GM18511 (cell line): Measurements from ENCODE around the gene IL11.
A peak's percentile ranks its signal among the peaks of the same experiment; 100 is the strongest.

Experiments used
- ATAC-seq: cut with Tn5 transposase; IDR thresholded peaks from one replicate; pipeline ENCODE4 v1.9.1; 2021; ENCODE audit warnings: mild to moderate bottlenecking, moderate library complexity; ENCODE audit not compliant: unreplicated experiment

The IL11 gene

DNA sequence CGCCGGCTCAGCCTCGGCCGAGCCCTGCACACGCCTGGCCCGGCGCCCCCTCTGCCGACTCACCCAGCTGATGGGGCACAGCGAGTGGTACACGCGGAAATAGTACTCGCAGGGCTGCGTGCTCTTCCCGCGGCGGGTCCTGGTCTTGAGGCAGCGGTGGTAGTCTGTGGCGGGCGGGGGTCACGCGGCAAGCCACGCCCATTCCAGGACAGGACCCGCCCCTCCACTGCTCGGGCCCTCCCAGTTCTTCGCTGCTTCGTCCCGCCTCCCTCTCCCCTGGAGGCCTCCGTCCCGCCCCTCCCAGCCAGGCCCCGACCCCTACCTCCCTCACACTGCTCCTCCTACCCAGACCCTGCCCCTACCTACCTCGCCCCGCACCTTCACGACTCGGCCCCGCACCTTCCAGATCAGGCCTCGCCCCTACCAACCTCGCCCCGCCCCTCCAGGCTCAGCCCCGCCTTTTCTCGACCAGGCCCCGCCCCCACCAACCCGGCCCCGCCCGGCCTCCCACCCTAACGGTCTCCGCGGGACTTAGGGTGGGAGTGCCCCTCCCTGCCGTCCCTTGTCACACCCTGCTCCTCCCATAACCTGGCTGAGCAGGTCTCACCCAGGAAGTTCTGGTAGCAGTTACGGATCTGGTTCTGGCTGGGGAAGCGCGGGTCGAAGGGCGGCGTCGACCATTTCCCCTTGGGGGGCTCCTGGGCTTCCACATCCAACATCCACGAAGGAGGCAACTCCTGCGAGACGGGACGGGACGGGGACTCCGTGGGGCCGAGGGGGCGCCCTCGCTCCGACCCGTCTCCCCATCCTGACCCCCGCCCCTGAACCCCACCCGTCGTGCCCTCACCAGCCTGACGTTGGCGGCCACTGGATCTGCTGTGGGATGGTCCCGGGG, 16.2 kb downstream of the IL11 start:
- no peak for ATAC-seq

DNA sequence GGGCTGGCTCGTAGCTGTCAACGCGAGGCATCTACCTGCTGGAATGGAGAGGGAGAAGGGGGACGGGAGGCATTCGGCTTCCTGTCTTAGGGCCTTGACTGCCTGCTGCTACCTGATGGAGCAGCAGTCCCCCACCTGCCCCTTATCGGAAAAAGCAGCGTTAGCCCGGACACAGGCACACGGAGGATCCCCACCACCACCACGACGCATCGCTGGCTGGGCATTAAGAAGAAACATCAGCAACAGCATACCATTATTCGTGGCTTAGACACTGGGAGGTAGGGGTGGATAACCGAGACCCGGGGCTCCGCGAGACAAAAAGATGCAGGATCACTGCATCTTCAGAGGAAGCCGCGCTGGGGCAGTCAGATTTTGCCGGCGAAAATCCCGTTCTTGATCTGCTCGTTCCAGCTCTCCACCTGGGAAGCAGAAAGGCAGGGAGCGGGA, 16.9 kb downstream of the IL11 start:
- ATAC-seq = no peak

DNA sequence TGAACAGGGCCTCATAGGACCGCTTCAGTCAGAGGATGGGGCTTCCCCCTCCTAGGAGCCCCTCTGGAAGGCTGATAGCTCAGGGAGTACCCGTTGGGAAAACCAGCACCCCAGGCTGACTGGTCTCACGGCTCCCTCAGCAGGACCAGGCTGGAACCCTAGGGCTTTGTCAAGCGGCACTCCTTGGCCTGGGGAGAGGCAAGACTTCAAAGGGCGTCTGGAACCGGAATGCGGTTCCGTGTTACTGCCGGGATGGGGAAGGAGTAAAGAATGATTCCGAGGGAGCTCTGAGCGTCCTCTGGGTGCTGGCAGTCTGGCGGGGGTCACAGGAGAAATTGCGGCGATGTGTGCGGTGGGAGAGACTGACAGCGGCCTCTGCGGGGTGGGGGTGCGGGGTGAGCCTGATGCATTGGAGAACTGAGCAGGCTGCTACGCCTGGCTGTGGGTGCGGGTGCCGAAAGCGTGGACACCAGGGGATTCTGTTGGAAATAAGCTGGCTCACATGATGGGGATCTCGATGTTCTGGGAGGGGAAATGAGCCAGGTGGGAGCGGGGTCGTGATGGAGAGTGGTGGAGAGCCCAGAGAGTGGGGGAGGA, 17.6 kb downstream of the IL11 start:
- no peak for ATAC-seq

DNA sequence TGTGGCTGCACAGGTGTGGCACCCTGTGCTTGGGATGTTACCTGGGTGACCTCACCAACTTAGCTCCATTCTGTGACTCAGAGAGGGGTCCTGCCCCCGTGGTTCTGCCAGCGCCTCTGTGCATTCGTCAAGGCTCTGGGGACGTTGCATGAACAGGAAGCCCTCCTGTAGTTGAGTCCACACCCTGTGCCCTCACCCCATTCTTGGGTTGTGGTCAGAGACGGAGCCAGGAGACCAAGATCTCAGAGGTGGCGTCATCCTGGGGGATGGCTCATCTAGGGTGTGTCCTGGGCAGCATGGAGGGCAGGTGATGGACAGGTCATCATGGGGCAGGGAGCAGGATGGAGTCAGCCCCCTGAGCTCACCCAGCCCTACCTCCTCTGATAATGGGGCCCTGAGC, 18.2 kb downstream of the IL11 start:
- no peak for ATAC-seq

DNA sequence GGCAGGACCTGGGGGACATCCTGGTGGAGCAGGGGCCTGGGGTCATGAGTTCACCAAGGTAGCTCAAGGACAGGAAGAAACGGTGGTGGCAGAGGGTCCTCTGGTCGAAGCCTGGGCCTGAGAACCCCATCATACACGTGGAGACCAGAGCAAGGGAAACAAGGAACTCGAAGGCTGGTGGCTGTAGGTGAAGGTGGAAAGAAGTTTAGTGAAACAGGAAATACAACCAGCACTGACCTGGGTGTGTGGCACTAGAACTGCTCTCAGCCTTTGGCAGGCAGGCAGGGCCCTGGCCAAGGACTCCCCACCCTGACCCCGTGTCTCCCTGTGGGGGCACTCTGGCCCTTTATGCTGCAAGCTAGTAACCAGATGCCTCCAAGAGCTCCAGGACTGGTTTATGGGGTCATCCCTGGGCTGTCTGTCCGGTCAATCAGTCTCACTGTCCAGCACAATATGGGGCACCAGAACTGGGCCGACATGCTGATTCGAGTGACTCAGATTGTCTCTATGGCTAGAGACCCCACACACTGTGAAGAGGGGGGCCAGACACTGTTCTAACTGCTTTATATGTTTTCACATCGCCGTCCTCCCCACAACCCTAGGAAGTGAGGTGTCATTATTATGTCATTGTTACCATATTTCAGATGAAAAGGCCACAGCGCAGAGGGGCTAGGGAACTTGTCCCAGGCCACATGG, 19.5 kb downstream of the IL11 start:
- ATAC-seq = no peak

DNA sequence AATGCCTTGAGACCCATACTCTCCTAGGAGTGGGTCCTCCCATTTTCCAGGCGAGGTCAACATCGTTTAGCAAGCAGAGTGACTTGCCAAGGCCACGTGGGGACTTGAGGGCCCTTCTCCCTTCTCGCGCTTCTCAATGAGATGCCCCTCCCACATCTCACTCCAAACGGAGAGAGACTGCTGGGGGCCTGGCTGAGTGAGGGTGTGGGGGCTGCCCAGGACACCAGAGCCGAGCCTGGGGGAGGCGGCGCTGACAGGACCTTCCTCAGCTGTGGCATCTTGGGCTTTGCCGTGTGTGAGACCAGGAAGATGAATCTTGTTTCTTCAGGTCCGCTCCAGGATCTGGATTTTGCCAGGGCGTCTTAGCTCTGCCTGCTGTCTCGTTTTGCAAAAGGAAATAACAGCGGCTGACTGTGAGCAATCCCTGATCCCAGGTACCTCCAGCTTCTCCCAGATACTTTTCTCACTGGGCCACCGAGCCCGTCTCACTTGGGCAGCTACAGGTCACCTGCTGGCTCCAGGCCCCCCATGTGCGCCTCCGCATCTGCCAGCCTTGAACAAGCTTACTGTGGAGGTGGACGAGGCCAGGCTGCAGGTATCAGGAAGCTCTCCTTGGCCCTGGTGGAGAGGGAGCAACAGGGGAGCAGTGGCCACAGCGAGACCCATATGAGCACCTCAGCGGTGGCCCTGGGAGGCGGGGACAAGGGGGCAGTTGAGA, 21.8 kb downstream of the IL11 start:
- ATAC-seq = no peak

DNA sequence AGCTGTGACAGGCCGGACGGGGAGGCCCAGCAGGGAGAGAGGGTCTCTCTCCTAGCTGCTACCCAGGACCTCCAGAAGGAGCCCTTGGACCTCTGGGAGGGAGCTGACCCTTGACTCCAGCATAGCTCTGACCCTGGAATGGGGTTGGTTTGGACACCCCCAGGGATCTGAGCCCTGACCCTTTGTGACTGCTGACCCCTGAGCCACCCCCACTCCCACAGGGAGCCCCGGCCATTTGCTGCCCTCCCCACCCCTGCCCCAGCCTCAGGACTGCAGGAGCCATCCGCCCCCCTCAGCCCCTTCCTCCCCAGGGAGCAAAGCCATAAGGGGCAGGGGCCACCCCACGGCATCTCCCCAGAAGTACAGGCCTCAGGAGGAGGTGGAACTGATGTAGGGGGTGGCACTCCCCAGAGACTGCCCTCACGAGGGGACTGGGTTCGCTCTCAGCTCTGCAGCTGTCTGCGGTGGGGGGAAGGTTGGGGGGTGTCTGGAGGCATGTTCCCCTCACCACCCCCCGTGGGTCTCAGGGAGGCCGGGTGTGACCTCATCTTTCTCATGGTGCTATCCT, 22.7 kb downstream of the IL11 start:
- ATAC-seq = no peak

DNA sequence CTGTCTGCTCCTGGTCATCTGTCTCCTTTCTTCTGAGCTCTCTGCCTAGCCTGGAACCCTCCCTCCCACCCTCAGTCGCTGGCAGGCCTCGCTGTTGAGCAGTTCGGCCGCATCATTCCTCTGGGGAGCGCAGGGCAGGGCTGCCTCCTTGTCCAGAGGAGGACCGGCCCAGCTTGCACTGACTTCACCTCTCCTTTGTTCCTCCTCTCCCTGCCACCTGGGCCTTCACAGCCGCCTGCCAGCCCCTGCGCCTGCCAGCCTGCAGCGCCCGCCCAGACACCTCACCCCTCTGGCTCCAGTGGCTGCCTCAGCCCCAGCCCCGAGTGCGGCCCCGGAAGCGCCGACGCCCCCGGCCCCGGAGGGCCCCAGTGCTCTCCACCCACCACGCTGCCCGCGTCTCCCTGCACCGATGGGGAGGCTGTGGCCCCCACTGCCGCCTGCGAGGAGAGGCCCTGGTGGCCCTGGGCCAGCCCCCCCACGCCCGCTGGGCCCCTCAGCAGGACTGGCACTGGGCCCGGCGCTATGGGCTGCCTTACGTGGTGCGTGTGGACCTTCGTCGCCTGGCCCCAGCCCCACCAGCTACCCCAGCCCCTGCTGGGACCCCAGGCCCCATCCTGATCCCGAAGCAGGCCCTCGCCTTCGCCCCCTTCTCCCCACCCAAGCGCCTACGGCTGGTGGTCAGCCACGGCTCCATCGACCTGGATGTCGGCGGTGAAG, 23.4 kb downstream of the IL11 start:
- ATAC-seq = no peak

DNA sequence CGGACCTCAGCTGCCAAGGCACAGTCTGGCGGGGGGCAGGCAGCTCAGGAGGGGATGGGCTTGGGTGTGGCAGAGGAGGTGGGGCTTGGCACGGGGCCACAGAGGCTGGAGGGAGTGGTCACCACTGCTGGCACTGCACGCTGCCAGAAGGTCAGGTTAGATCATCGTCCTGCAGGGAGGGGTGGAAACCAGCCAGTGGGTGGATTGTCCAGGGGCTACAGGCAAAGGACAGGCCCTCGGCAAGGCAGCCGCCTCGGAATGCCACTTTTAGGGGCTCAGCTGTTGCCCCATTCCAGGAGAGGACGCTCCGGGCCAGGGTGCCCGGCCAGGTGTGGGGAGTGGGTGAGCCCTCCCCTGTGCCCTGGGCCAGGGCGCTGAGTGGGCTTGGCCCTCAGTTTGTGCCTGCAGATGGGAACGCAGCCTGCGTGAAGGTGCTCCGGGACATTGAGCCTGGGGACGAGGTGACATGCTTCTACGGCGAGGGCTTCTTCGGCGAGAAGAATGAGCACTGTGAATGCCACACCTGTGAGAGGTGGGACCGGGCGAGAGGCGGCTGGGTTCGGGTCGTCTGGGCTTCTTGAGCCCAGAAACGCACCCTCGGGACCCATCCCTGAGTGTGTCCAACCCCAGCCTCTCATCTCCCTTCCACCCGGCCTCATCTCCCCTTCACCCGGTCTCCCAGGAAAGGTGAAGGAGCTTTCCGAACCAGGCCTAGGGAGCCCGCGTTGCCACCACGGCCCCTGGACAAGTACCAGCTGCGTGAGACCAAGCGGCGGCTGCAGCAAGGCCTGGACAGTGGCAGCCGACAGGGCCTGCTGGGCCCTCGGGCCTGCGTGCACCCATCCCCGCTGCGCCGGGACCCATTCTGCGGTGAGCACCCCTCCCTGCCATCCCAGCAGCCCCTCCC, 24.2 kb downstream of the IL11 start:
- ATAC-seq = no peak

DNA sequence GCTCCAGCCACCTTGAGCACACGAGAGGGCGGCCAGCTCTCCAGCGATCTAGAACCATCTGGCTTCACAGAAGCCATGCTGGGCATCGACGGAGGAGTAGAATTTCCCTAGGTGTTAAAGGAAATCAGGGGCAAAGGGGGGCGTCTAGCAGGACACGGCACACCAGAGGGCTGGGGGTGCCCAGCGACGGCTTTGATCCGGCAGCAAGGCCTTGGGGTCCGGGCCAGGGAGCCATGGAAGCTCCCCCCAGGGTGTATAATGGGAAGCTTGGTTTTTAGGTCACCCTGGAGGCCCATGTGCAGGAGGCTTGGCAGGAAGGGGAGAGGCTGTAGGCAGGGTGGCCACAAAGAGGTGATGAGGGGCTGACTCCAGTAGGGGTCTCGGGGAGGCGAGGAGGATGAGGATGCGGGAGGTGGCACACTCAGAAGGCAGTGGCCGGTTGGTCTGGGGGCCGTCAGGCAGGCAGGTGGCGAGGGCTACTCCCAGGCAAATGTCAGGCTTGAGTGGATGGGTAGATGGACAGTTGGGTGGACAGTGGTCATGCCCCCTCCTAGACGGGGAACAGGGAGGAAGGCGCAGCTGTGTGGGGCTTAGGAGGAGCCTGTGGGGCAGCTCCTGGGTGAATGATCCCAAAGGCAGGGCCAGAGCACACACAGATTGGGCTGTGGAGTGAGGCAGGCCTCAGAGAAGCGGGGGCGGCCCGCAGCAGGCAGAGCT, 25.0 kb downstream of the IL11 start:
- no peak for ATAC-seq

DNA sequence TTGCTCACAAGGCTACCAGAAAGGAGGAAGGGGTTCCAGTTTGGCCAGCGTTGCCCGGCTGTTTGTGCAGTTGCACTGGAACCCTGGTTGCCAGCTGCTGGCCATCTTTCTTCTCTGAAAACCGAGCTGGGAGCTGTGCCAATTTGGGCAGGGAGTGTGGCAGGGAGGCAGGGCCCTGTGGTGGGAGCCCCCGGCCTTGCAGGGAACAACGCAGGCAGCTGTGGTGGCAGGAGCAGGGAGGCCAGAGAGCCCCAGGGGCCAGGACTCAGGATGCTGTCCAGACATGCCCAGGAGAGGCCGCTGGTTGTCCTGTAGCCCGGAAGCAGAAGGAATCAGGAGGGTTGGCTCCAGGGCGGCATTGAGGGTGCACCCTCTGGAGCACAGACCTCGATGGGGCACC, 25.8 kb downstream of the IL11 start:
- ATAC-seq = no peak

DNA sequence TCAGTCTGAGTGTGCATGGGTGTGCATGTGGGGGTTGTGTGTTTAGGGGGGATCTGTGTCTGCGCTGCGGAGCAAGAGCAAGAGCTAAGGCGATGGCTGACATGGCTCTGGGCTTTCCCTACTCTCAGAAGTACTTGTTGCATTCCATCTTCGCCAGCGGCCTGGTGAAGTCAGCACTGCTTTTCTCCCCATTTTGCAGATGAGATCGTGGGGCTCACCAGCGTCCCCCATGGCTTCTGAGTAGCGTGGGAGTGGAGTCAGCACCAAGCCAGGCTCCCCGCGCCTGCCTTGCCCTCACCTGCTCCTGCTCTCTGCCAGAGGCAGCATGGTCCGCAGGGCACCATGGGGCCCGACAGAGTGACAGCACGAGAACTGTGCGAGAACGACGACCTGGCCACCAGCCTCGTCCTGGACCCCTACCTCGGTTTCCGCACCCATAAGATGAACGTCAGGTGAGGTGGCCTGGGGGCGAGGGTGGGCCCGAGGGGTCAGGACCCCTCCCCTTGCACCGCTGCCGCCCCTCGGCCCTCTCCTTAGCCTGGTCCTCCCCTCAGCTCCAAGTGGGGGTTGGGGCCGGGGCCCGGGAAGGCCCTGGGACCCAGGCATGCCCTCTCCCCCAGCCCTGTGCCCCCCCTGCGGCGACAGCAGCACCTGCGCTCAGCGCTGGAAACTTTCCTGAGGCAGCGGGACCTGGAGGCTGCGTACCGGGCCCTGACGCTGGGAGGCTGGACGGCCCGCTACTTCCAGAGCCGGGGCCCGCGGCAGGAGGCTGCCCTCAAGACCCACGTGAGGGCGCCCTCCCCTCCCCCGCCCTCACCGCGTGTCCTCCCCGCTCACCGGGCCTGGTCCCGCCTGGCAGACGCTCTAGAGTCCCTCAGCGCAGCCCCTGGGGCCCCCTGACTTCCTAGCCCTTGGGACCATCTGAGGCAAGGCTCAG, 28.4 kb downstream of the IL11 start:
- no peak for ATAC-seq

DNA sequence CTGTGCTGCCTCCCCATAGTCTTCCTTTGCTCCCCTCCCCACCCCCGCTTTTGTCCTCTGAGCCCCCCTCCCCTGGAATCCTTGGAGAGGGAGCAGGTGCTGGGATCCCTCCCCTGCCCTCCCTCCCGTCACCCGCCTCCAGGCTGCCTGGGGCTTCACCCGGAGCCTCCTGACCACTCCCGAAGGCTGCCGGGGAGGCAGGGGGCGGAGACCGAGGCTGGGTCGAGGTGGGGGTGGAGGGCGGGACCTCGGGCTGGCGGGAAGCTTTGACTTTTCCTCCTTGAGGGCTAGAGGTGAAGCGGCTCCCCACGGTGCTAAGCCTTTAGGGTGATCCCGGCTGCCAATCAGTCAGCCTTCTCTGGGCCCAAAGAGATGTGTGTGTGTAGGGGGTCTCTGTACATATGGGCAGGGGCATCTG, 29.1 kb downstream of the IL11 start:
- no peak for ATAC-seq

DNA sequence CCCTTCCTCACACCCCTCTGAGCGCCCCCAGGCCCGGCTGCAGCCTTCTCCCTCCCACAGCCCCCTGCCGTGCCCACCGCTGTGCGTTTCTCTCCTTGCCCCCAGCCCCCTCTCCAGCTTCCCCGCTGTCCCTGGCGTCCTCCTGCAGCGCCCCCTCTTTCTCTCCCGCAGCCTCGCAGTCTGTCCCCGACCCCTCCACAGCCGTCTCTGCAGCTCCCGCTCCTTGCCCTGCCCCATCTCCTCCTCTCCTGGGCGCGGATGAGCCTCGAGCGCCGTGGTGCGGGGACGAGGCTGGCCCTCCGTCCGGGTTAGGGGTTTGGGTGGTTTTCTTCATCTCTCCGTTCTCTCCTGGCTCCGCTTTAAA, 29.5 kb downstream of the IL11 start:
- no peak for ATAC-seq

DNA sequence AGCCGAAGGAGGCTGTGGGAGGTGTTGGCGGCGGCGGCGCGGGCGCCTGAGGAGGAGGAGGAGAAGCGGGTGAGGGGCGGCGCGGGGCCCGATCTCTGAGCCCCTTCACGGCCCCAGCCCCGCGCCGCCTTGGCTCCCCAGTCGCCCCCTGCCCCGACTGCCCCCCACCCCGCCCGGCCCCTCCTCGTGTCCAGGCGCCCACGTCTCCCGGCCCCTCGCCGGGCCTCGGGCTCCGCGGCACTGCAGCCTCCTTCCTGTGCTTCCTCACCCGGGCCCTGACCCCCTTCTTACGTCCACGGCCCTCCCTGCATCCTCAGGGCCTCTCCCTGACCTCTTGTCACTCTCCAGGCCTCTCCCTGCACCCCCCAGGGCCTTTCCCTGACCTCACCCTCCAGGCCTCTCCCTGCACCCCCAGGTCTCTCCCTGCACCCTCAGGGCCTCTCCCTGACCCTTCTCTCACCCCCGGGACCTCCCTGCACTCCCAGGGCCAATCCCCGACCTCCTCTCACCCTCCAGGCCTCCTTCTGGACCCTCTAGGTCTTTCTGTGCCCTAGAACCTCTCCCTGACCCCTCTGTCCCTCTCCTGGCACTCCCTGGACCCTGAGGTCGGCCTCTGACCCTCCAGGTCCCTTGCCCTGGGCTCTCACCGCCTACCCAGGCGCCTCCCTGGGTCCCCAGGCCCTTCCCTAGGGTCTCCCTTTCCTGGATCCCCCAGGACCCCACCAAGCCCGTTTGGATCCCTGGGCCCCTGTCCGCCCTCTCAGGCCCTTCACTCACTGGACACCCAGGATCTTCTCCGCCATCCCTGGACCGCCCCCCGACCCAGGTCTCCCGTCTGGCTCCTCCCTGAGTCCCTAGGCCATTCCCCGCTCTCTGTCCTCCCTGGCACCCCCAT, 30.1 kb downstream of the IL11 start:
- no peak for ATAC-seq

DNA sequence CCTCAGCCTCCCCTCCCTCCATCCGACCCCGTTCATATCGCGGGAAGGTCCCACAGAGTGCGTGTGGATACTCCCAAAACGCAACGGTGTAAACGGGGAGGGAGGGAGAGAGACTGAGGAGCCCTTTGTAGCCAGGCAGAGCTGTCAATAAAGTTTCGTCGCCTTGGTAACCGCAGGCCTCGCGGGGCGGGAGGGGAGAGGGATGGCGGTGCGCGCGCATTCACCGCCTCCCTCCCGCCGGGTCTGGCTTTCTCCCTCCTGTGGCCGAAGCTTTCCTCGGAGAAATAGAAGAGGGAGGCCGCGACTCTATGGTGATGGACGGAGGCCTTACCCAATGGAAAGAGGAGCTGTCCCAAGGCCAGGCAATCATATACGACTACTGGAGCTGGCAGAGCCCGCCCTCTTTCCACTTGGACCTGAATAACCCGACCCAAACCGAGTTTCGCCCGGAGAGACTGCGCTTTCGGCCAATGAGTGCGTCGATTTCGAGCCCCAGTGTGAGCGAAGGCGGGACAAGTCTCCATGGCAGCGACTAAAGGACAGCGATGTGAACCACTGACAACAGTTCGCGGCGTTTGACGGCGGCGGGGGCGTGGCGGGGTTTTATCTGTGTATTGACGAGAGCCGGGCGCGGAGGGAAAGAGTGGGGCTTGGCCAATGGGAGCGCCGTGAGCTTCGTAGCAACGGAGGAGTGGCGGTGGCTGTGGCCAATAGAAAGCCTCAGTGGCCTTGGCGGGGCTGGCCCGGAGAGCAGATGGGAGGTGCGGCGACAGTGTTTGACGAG, 31.0 kb downstream of the IL11 start, which contains the start of gene KMT5C:
Gene KMT5C, plus strand, starts transcription at position 772 of the 784 bp plus-strand sequence. CDS start 2,061 bp downstream, outside the sequence.
- peak; percentile 87 for ATAC-seq
